Skin epidermis (tissue), 12 donors: ENCODE results near the gene WNK2.
"Not testable (repeated sequence)": the region's sequence is repeated elsewhere in the genome, so short reads cannot be mapped to it uniquely, and the experiment has no call there.

Source experiments
- H3K27ac ChIP-seq, 21 experiments: fragments of 200-600 bp; sonication (generic) in 11 of 21; one replicate each; pipeline ENCODE4 v1.5.0; 2020; ENCODE audit warnings: mild to moderate bottlenecking in 3 of 21, inconsistent platforms in 2 of 21, moderate library complexity in 2 of 21
- H3K4me3 ChIP-seq, 7 experiments: fragments of 200-600 bp; sonication (generic) in 2 of 7; one replicate each; pipeline ENCODE4 v1.5.0; 2020; ENCODE audit warnings: inconsistent platforms in 2 of 7, mild to moderate bottlenecking in 2 of 7, moderate library complexity in 1 of 7

Gene WNK2

DNA sequence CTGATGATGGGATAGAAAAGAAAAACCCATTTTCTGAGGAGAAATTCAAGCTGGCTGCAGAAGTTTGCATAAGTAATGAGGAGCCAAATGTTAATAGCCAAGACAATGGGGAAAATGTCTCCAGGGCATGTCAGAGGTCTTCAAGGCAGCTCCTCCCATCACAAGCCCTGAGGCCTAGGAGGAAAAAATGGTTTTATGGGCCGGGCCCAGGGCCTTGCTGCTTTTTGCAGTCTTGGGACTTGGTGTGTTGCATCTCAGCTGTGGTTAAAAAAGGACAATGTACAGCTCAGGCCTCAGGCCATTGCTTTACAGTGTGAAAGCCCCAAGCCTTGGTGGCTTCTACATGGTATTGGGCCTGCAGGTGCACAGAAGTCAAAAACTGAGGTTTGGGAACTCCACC is 154.3 kb downstream of the WNK2 start:
- H3K27ac ChIP-seq, H3K4me3 ChIP-seq: not testable (repeated sequence)

GRCh38 chr9:93340091-93340490 is 156.2 kb downstream of the WNK2 start:
- H3K27ac ChIP-seq, result no peak overlapping the region
- no peak overlapping the region for H3K4me3 ChIP-seq

DNA sequence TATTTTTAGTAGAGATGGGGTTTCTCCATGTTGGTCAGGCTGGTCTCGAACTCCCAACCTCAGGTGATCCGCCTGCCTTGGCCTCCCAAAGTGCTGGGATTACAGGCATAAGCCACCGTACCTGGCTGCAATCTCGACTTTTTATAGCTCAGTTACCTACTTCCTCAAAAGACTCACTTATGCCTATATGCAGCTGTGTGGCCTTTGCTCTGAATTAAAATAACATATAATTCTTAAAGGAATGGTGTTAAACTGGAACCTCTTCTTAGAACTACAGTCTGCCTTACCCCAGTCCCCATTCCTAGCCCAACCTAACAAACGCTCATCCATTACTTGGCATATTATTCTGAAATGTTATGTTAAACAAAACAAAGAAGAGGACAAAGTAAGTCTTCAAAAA is 157.9 kb downstream of the WNK2 start:
- H3K27ac ChIP-seq, H3K4me3 ChIP-seq: not testable (repeated sequence)

- H3K27ac ChIP-seq, result not testable (repeated sequence)
Observed at GRCh38 chr9:93342428-93342827, 158.5 kb downstream of the WNK2 start.

GRCh38 chr9:93343663-93344062 is 159.7 kb downstream of the WNK2 start:
- Histone ChIP-seq H3K4me3 (no peak overlapping the region), H3K27ac (no peak overlapping the region)

More at GRCh38 chr9:93342428-93342827, 158.5 kb downstream of the WNK2 start:
- H3K4me3 ChIP-seq, result not testable (repeated sequence)

- Histone ChIP-seq H3K27ac (no peak overlapping the region), H3K4me3 (peak overlapping the region; percentile 4 to 36 (median 20))
Observed at GRCh38 chr9:93345643-93346230, 161.8 kb downstream of the WNK2 start.

- peak overlapping the region in 1 of 21 experiments; percentile 52 for H3K27ac ChIP-seq
Observed at GRCh38 chr9:93346231-93347112, 162.5 kb downstream of the WNK2 start.

GRCh38 chr9:93347371-93347975 is 163.5 kb downstream of the WNK2 start:
- not testable (repeated sequence) for H3K4me3 ChIP-seq, H3K27ac ChIP-seq

More at GRCh38 chr9:93346231-93347112, 162.5 kb downstream of the WNK2 start:
- peak overlapping the region; percentile 4 to 36 (median 20) for H3K4me3 ChIP-seq

DNA sequence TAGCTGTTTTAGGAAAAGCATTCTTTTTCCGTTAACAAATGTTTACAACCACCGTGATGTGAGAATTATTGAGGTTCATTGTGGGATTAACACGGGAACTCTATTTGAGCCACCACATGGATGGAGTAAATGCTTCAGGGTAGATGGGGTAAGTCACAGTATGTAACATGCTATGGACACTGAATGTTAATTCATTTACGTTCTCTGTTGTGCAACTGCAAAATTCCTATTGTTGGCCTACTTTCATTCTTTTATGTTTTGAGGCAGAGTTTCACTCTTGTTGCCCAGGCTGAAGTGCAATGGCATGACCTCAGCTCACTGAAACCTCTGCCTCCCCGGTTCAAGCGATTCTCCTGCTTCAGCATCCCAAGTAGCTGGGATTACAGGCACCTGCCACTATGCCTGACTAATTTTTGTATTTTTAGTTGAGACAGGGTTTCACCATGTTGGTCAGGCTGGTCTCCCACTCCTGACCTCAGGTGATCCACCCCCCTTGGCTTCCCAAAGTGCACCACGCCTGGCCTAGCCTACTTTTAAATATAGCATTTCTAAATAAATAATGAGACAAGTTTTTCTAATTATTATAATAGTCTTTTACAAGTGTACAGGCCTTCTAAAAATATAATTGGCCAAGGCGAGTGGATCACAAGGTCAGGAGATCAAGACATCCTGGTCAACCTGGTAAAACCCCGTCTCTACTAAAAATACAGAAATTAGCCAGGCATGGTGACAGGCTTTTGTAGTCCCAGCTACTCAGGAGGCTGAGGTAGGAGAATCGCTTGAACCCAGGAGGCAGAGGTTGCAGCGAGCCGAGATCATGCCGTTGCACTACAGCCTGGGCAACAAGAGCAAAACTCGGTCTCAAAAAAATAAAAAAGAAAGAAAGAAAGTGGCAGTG is 169.7 kb downstream of the WNK2 start:
- not testable (repeated sequence) for H3K27ac ChIP-seq, H3K4me3 ChIP-seq

- Histone ChIP-seq H3K4me3 (no peak overlapping the region), H3K27ac (no peak overlapping the region)
Observed at GRCh38 chr9:93354451-93354850, 170.5 kb downstream of the WNK2 start.

- no peak overlapping the region for H3K27ac ChIP-seq
- H3K4me3 ChIP-seq, result no peak overlapping the region
Observed at GRCh38 chr9:93355827-93356226, 171.9 kb downstream of the WNK2 start.

GRCh38 chr9:93357649-93358048 is 173.7 kb downstream of the WNK2 start:
- Histone ChIP-seq H3K27ac (no peak overlapping the region), H3K4me3 (no peak overlapping the region)

DNA sequence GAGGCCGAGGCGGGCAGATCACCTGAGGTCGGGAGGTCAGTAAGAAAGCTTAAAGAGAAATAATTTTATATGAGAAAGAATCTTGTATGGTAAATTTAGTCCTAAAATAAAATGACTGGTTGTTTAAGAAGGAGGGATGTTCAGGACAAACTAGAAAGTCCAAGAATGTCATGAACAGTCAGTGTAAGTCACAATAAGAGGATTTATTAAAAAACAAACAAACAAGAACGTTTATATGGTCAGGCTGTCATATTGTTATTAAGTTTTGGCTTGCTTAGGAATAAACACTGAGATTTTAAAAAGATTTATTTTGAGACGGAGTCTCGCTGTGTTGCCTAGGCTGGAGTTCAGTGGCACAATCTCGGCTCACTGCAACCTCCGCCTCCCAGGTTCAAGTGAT is 176.0 kb downstream of the WNK2 start:
- not testable (repeated sequence) for H3K27ac ChIP-seq, H3K4me3 ChIP-seq

DNA sequence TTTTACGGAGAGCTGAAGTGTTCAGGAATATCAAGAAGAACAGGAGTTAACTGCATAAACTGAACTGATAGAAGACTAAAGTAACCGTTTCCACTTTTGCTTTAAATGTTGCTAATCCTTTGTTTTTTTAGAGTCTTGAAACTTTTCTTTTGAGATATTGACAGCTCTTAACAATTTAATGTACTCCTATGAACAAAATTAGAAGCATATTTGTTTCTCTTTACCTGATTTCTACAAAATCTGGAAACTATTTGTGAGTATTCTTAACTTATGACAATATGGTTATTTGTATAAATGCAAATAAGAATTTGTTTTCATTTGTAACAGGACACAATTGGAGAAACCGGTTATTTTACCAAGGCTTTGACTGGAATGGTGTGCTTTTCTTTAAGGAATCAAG is 178.1 kb downstream of the WNK2 start:
- Histone ChIP-seq H3K4me3 (no peak overlapping the region), H3K27ac (no peak overlapping the region)

GRCh38 chr9:93364734-93365426 is 180.9 kb downstream of the WNK2 start:
- Histone ChIP-seq H3K27ac (no peak overlapping the region), H3K4me3 (no peak overlapping the region)

DNA sequence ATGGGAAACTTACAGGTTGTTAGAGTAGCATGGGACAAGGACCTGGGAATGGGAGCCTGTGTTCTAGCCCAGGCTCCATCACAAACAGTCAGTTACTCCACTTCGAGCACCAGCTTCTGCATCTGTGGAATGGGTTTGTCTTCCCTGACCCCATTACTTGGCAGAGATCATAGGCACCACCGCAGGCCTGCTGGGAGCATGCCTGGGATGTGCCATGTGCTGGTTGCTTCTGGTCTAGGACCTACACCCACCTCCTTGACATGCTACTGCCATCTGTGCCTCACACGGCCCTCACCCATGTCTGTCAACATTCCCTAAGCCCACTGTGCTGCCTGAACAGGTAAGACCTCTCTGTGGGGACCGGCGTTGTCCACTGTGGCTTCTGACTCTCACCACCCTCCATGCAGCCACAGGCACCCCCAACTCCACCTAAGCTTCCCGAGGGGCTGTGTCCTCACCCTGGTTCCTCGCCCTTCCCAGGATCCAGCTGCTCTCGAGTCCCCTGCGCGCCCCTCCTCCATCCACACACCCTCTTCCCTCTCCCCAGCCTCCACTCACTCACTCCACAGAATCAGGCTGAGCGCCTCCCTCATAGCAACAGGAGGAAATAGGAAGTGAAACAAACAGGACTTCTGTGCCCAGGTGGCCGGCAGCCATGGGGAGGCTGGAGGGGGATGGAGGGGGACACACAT is 181.6 kb downstream of the WNK2 start:
- H3K27ac ChIP-seq, result no peak overlapping the region
- H3K4me3 ChIP-seq, result no peak overlapping the region

DNA sequence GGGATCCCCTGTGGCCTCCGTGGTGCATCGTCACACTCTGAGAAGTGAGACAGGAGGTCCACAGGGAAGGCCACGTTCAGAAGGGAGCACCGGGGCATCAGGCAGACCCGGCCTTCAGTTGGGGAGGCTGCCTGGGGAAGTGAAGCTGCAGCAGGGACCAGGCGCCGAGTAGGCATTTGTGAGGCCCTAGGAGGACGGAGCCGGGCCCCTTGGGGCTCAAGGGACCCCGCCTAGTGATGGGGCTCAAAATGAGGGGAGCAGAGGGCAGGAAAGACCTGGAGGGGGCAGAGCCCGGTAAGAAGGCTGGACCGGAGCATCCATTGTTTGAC is 182.1 kb downstream of the WNK2 start:
- Histone ChIP-seq H3K4me3 (no peak overlapping the region), H3K27ac (no peak overlapping the region)

DNA sequence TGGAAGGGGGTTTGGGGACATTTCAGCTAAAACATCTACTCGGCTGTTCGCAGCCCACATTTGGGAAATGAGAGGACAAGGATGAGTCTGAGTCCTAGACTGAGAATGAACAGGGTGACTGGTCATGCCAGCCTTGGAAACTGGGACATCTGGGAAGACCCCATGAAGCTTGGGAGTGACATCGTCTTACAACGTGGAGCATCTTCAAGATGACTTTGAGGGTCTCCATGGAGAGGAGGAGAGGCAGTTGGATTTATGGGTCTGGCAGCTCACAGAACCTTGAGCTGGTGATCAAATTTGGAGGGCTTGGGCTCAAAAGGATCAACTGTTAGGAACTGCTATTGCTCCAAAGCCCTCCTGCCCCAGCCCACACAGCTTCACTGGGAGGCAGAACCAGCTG is 182.5 kb downstream of the WNK2 start:
- not testable (repeated sequence) for H3K4me3 ChIP-seq, H3K27ac ChIP-seq

DNA sequence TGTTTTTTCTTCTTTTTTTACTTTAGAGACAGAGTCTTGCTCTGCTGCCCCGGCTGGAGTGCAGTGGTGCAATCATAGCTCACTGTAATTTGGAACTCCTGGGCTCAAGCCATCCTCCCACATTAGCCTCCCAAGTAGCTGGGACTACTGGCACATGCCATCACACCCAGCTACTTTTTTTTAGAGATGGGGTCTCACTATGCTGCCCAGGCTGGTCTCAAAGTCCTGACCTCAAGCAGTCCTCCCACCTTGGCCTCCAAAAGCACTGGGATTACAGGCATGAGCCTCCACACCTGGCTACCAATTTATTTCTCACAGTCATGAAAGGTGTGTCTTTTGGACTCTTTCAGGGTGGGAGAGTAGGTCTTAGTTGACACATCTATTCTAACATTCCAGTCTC is 184.5 kb downstream of the WNK2 start:
- Histone ChIP-seq H3K4me3 (no peak overlapping the region), H3K27ac (no peak overlapping the region)
